WTC11 (cell line): ENCODE measurements around the gene SLC66A2. TPM values are rescaled to one million over a fixed set of nuclear protein-coding genes. Genes with fewer than 3 reads are reported as not detected.

ENCODE experiments used
- AR ChIP-seq: fragments of 250-450 bp; sonication (Bioruptor Pico); IDR thresholded peaks from 2 replicates; pipeline ENCODE4 v1.9.0; 2021; ENCODE audit warnings: mild to moderate bottlenecking
- ARID4B ChIP-seq: sonication (generic); formaldehyde crosslinking; IDR thresholded peaks from 2 replicates; pipeline ENCODE4 v1.8.0; 2023; ENCODE audit warnings: missing genetic modification reagents, mild to moderate bottlenecking, borderline replicate concordance
- CDX4 ChIP-seq: fragments of 250-450 bp; sonication (Bioruptor Pico); IDR thresholded peaks from 2 replicates; pipeline ENCODE4 v1.9.0; 2021; ENCODE audit warnings: moderate library complexity, mild to moderate bottlenecking, inconsistent platforms, borderline replicate concordance
- CREM ChIP-seq: sonication (generic); formaldehyde crosslinking; IDR thresholded peaks from 2 replicates; pipeline ENCODE4 v1.8.1; 2022; ENCODE audit warnings: mild to moderate bottlenecking, missing genetic modification reagents, moderate library complexity
- CTCF ChIP-seq: fragments of 200-600 bp; IDR thresholded peaks from 2 replicates; pipeline ENCODE4 v1.8.0; 2022; ENCODE audit warnings: antibody characterized with exemption
- E2F4 ChIP-seq: sonication (generic); formaldehyde crosslinking; IDR thresholded peaks from 2 replicates; pipeline ENCODE4 v1.8.1; 2022; ENCODE audit warnings: low read depth, mild to moderate bottlenecking, moderate library complexity, missing genetic modification reagents, borderline replicate concordance
- E2F5 ChIP-seq: sonication (generic); formaldehyde crosslinking; IDR thresholded peaks from 2 replicates; pipeline ENCODE4 v1.8.1; 2022; ENCODE audit warnings: mild to moderate bottlenecking, moderate library complexity, missing genetic modification reagents
- EMX1 ChIP-seq: fragments of 250-450 bp; sonication (Bioruptor Pico); IDR thresholded peaks from 2 replicates; pipeline ENCODE4 v1.8.0; 2021; ENCODE audit warnings: mild to moderate bottlenecking
- ESRRA ChIP-seq: sonication (generic); formaldehyde crosslinking; IDR thresholded peaks from 2 replicates; pipeline ENCODE4 v1.8.1; 2022; ENCODE audit warnings: mild to moderate bottlenecking, missing genetic modification reagents, borderline replicate concordance
- FOXP1 ChIP-seq: sonication (generic); formaldehyde crosslinking; IDR thresholded peaks from 2 replicates; pipeline ENCODE4 v1.8.0; 2022; ENCODE audit warnings: missing genetic modification reagents, mild to moderate bottlenecking, moderate library complexity, borderline replicate concordance
- HMGA2 ChIP-seq: fragments of 250-450 bp; sonication (Bioruptor Pico); IDR thresholded peaks from 2 replicates; pipeline ENCODE4 v1.4.0; 2021; ENCODE audit warnings: mild to moderate bottlenecking, moderate library complexity
- IRF1 ChIP-seq: sonication (generic); formaldehyde crosslinking; IDR thresholded peaks from 2 replicates; pipeline ENCODE4 v1.8.0; 2023; ENCODE audit warnings: missing genetic modification reagents
- IRF2 ChIP-seq: sonication (generic); formaldehyde crosslinking; IDR thresholded peaks from 2 replicates; pipeline ENCODE4 v1.8.0; 2022; ENCODE audit warnings: low read depth, missing genetic modification reagents, borderline replicate concordance
- JAZF1 ChIP-seq: fragments of 250-450 bp; sonication (Bioruptor Pico); IDR thresholded peaks from 2 replicates; pipeline ENCODE4 v1.9.0; 2021; ENCODE audit warnings: moderate library complexity, mild to moderate bottlenecking, inconsistent platforms
- MAX ChIP-seq: sonication (generic); formaldehyde crosslinking; IDR thresholded peaks from 2 replicates; pipeline ENCODE4 v1.8.0; 2022; ENCODE audit warnings: mild to moderate bottlenecking, missing genetic modification reagents
- MXD4 ChIP-seq: fragments of 250-450 bp; sonication (Bioruptor Pico); IDR thresholded peaks from 2 replicates; pipeline ENCODE4 v1.8.0; 2021; ENCODE audit warnings: mild to moderate bottlenecking, moderate library complexity, borderline replicate concordance
- PRRX2 ChIP-seq: fragments of 250-450 bp; sonication (Bioruptor Pico); IDR thresholded peaks from 2 replicates; pipeline ENCODE4 v1.8.0; 2021; ENCODE audit warnings: mild to moderate bottlenecking
- RORB ChIP-seq: fragments of 250-450 bp; sonication (Bioruptor Pico); IDR thresholded peaks from 2 replicates; pipeline ENCODE4 v1.9.0; 2021; ENCODE audit warnings: mild to moderate bottlenecking
- SOX15 ChIP-seq: fragments of 250-450 bp; sonication (Bioruptor Pico); IDR thresholded peaks from 2 replicates; pipeline ENCODE4 v1.9.0; 2021; ENCODE audit warnings: mild to moderate bottlenecking
- ZNF121 ChIP-seq: sonication (generic); formaldehyde crosslinking; IDR thresholded peaks from 2 replicates; pipeline ENCODE4 v1.8.0; 2023; ENCODE audit warnings: missing genetic modification reagents
- ZNF138 ChIP-seq: sonication (generic); formaldehyde crosslinking; conservative IDR thresholded peaks from 2 replicates; pipeline ENCODE4 v1.8.1; 2022; ENCODE audit warnings: mild to moderate bottlenecking, moderate library complexity, missing genetic modification reagents
- ZNF281 ChIP-seq: sonication (generic); formaldehyde crosslinking; IDR thresholded peaks from 2 replicates; pipeline ENCODE4 v1.8.0; 2023; ENCODE audit warnings: mild to moderate bottlenecking, missing genetic modification reagents
- ZNF317 ChIP-seq: sonication (generic); formaldehyde crosslinking; IDR thresholded peaks from 2 replicates; pipeline ENCODE4 v1.8.1; 2023; ENCODE audit warnings: low read depth, mild to moderate bottlenecking, moderate library complexity, missing genetic modification reagents, borderline replicate concordance
- ZNF396 ChIP-seq: fragments of 250-450 bp; sonication (Bioruptor Pico); IDR thresholded peaks from 2 replicates; pipeline ENCODE4 v1.8.0; 2021; ENCODE audit warnings: mild to moderate bottlenecking, moderate library complexity, borderline replicate concordance
- ZNF423 ChIP-seq: fragments of 250-450 bp; sonication (Bioruptor Pico); IDR thresholded peaks from 2 replicates; pipeline ENCODE4 v2.1.2; 2022; ENCODE audit warnings: mild to moderate bottlenecking, moderate library complexity
- total RNA-seq: library from RNA; stranded (reverse); gene quantifications from 3 replicates; pipeline ENCODE4 v1.2.3, GENCODE V29; 2021

Gene SLC66A2
- total RNA-seq, 1 experiment from 2014 or later: 20.9 TPM

- TF ChIP-seq CTCF (no peak), HMGA2 (CRISPR knock-in tag) (no peak), AR (CRISPR knock-in tag) (no peak), EMX1 (CRISPR knock-in tag) (no peak), MXD4 (CRISPR knock-in tag) (no peak), ZNF281 (CRISPR knock-in tag) (no peak), E2F4 (CRISPR knock-in tag) (no peak), MAX (CRISPR knock-in tag) (peak; percentile 66; the same call in 1 of the 2 replicates), ESRRA (CRISPR knock-in tag) (peak; percentile 68), CDX4 (CRISPR knock-in tag) (no peak), RORB (CRISPR knock-in tag) (no peak), ARID4B (no peak; the same call in 1 of the 2 replicates), IRF1 (CRISPR knock-in tag) (no peak), ZNF396 (CRISPR knock-in tag) (no peak), SOX15 (CRISPR knock-in tag) (no peak), IRF2 (CRISPR knock-in tag) (no peak), ZNF423 (CRISPR knock-in tag) (no peak), ZNF121 (CRISPR knock-in tag) (no peak), JAZF1 (CRISPR knock-in tag) (no peak), PRRX2 (no peak), CREM (no peak), FOXP1 (CRISPR knock-in tag) (peak; percentile 83; the same call in 1 of the 2 replicates), ZNF317 (no peak), E2F5 (CRISPR knock-in tag) (no peak), ZNF138 (CRISPR knock-in tag) (0 out of 2 replicates have a peak, but pooled peaks have one; percentile 78)
Measured at GRCh38 chr18:79988071-79988450, 36.6 kb upstream of the SLC66A2 start (continued).
